Fibroblast of villous mesenchyme (primary cell): ENCODE measurements around the gene CCND1. TPM values are rescaled to one million over a fixed set of nuclear protein-coding genes. Genes with fewer than 3 reads are reported as not detected.

Source experiments
- DNase-seq: peaks from one replicate; pipeline ENCODE4 v3.0.0-alpha.2; 2010; ENCODE audit warnings: low read depth
- H3K4me3 ChIP-seq: 2 replicates; pipeline ENCODE4 v1.5.1; 2011; ENCODE audit warnings: low read depth, mild to moderate bottlenecking, low read length
- total RNA-seq: library from RNA; depleted of rRNA; stranded (reverse); fragments of >200 nt; gene quantifications from 2 replicates; pipeline ENCODE4 v1.2.3, GENCODE V29; 2012
- TF ChIP-seq, protein P1 (sequence below): IDR thresholded peaks from 2 replicates; pipeline ENCODE4 v1.5.1; 2012; ENCODE audit warnings: low read depth, mild to moderate bottlenecking, low read length; ENCODE audit not compliant: insufficient read depth

CCND1 gene
- 351 and 365 TPM in 2 replicates for total RNA-seq

DNA sequence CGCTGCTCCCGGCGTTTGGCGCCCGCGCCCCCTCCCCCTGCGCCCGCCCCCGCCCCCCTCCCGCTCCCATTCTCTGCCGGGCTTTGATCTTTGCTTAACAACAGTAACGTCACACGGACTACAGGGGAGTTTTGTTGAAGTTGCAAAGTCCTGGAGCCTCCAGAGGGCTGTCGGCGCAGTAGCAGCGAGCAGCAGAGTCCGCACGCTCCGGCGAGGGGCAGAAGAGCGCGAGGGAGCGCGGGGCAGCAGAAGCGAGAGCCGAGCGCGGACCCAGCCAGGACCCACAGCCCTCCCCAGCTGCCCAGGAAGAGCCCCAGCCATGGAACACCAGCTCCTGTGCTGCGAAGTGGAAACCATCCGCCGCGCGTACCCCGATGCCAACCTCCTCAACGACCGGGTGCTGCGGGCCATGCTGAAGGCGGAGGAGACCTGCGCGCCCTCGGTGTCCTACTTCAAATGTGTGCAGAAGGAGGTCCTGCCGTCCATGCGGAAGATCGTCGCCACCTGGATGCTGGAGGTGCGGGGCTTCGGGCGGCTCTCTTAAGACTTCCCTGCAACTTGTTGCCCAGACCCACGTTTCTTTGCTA, at the start of gene CCND1:
TSS of gene CCND1 (plus strand) at position 162 of the 587 bp plus-strand sequence. CDS start at position 320, 158 bp downstream.
- peak; percentile 91 for DNase-seq
- peak within 1 kb of the TSS; percentile 88 for H3K4me3 ChIP-seq
- TF ChIP-seq, protein P1, sequence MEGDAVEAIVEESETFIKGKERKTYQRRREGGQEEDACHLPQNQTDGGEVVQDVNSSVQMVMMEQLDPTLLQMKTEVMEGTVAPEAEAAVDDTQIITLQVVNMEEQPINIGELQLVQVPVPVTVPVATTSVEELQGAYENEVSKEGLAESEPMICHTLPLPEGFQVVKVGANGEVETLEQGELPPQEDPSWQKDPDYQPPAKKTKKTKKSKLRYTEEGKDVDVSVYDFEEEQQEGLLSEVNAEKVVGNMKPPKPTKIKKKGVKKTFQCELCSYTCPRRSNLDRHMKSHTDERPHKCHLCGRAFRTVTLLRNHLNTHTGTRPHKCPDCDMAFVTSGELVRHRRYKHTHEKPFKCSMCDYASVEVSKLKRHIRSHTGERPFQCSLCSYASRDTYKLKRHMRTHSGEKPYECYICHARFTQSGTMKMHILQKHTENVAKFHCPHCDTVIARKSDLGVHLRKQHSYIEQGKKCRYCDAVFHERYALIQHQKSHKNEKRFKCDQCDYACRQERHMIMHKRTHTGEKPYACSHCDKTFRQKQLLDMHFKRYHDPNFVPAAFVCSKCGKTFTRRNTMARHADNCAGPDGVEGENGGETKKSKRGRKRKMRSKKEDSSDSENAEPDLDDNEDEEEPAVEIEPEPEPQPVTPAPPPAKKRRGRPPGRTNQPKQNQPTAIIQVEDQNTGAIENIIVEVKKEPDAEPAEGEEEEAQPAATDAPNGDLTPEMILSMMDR, result peak; percentile 22

DNA sequence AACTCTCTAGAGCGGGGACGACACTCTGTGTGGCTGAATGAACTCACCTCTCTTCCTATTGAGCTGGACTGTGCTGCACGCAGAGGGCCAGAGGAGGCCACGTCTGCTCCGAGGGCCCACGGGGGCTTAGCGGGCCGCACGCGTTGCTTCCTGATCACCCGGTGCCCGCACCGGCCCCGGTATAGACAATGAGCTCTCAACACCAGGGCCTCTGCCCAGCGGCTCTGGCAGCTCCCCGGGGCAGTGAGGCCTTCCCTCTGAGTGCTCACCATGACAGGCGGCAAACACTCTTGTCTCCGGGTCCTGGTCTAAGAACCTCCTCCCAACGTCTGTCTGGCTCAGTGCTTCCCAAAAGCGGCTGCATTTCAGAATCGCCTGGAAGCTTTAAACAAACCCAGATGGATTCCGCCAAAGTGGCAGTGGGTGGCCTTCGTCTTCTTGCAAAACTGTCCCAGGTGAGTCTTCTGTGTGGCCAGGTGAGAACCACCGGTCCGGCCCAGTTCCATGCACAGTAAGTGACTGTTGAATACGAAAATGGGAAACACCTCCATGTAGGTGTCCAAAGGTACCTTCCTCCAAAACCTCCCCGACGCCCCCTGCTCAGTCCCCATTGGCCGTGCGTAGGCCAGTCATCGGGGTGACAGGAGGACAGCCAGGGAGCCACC, 47.8 kb upstream of the CCND1 start:
- TF ChIP-seq, protein P1, result no peak
- no peak overlapping the region for H3K4me3 ChIP-seq
- no peak for DNase-seq

DNA sequence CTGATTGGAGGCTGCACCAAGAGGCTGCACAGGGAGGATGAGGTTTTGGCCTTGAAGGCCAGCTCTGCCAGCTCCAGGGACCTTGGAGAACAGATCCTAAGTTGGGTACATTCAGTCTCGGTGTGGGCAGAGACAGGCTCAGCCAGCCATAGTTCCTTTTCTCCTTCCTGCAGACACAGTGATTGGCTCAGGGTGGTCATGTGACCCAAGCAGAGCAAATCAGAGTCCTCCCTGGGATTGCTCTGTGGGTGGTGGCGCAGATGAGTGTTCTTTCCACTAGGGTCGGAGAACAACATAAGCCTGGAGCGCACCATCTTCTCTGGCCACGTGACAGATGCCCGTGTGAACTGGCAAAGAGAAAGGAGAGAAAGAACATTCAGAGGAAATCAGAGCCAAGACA, 47.1 kb upstream of the CCND1 start:
- no peak for DNase-seq
- no peak overlapping the region for H3K4me3 ChIP-seq
- TF ChIP-seq, protein P1, result no peak

DNA sequence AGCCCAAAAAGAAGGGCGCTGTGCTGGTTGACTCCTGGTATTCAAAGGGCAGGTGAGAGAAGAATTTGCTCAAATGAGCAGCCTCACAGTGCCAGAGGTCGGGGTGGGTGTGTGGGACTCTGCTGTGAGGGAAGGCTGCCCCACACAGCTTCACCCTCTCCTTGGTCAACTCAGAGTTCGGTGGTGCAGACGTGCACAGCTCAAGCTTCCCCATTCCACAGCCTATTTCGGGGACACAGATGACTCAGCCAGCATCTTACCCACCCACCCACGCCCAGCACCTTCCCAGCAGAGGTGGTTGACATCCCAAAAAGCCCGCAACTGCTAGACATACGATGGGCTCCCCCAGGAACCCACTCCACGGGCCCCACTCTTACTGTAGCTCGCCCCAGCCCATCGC, 46.5 kb upstream of the CCND1 start:
- H3K4me3 ChIP-seq, result no peak overlapping the region
- no peak for DNase-seq
- TF ChIP-seq, protein P1, result no peak

DNA sequence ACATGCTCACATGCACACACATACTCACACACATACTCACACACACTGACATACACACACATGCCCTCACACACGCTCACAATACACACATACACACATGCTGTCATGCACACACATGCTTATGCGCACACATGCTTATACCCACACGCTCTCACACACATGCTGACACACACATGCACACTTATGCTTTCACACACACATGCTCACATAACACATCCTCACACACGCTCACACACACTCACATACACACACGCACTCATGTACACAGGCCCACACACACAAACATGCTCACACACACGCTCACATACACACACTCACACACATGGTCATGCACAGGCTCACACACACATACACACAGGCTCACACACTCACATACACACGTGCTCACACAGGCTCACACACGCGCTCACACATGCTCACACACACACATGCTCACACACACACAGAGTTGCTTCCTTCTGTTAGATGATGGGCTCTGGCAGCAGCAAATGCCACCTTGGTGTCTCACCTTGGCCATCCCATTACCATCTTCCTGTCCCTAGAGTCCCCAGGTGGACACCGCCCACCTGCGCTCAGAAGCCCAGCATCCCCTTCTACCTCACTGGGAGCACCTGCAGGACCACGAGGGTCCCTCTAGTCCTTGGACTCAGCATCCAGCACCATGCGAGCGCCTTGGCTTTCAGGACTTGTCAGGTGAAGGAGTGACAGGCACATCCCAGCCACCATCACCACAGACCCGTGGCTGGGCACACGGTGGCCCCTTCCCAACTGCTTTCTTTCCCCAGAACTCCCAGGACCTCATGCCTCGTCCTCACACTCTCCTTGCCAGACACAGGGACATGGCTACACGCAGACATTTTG, 44.9 kb upstream of the CCND1 start:
- no peak overlapping the region for H3K4me3 ChIP-seq
- no peak for DNase-seq
- TF ChIP-seq, protein P1, result no peak

DNA sequence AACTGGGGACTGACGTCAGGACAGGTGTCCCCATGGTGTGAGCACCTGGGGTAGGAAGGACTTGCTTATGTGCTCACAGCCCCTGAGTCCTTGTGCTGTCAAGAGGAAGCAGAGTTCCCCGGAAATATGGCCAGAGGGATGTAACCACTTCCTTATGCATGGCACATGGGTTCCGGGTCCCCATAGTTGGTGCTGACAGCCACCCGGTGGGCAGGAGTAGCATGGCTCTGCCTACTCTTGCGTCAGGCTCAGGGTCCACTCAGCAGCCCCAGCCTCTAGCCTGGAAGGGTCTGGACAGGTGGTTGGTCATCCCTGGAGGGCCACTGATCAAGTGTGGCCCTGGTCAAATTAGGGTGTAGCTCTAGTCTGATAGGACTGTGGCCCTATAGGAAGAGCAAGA, 42.8 kb upstream of the CCND1 start:
- DNase-seq, result no peak
- TF ChIP-seq, protein P1, result peak; percentile 5
- H3K4me3 ChIP-seq, result no peak overlapping the region
